MCF 10A (cell line): ENCODE results near the gene CCR9. TPM values are rescaled to one million over a fixed set of nuclear protein-coding genes. Genes with fewer than 3 reads are reported as not detected.

ENCODE experiments used
- BruUV-seq: library from RNA; stranded (reverse); fragments of 400-500 nt; replicated peaks from 2 replicates; lab custom pipeline; 2021; lab: Mats Ljungman, UMichigan
- CTCF ChIA-PET: fragments of 300-600 bp; sonication (Branson Sonifier 250); formaldehyde crosslinking; extraction: SDS; loops from one replicate; lab custom pipeline; 2021; ENCODE audit warnings: antibody characterized with exemption, inconsistent platforms; lab: Yijun Ruan, JAX
- POLR2A ChIA-PET: fragments of 300-600, 350-650 bp; sonication (Branson Sonifier 250); formaldehyde crosslinking; extraction: SDS; loops from one replicate; lab custom pipeline; 2020; ENCODE audit warnings: antibody characterized with exemption, inconsistent platforms; lab: Yijun Ruan, JAX
- DNase-seq: peaks from one replicate; pipeline ENCODE4 v3.0.0-alpha.2; 2018; ENCODE audit not compliant: unreplicated experiment
- H3K27ac Mint-ChIP-seq: one replicate; pipeline ENCODE4 v1.8.0; 2022; ENCODE audit warnings: mild to moderate bottlenecking, low read depth, mixed read lengths; ENCODE audit not compliant: unreplicated experiment
- H3K27me3 Mint-ChIP-seq: one replicate; pipeline ENCODE4 v1.8.0; 2022; ENCODE audit warnings: mixed read lengths; ENCODE audit not compliant: insufficient read depth, unreplicated experiment
- H3K36me3 Mint-ChIP-seq: one replicate; pipeline ENCODE4 v1.8.0; 2022; ENCODE audit warnings: mild to moderate bottlenecking, moderate library complexity, mixed read lengths; ENCODE audit not compliant: insufficient read depth, unreplicated experiment
- H3K4me1 Mint-ChIP-seq: one replicate; pipeline ENCODE4 v1.8.0; 2022; ENCODE audit warnings: mixed read lengths; ENCODE audit not compliant: insufficient read depth, unreplicated experiment
- H3K4me3 Mint-ChIP-seq: one replicate; pipeline ENCODE4 v1.8.0; 2022; ENCODE audit warnings: mild to moderate bottlenecking, moderate library complexity, mixed read lengths; ENCODE audit not compliant: unreplicated experiment
- H3K9me3 Mint-ChIP-seq: one replicate; pipeline ENCODE4 v1.8.0; 2022; ENCODE audit warnings: mixed read lengths; ENCODE audit not compliant: unreplicated experiment
- intact Hi-C: fragments of 100-400 bp; cut with micrococcal nuclease; formaldehyde crosslinking; loops from 2 replicates; pipeline ENCODE4 v1.14.1; 2022
- total RNA-seq: library from RNA; stranded (reverse); gene quantifications from 2 replicates; pipeline ENCODE4 v1.2.3, GENCODE V29; 2022
- TF ChIP-seq, protein P1 (sequence below): fragments of 200-600 bp; IDR thresholded peaks from one replicate; pipeline ENCODE4 v1.8.0; 2022; ENCODE audit warnings: antibody characterized with exemption, mild to moderate bottlenecking; ENCODE audit not compliant: unreplicated experiment

The CCR9 gene
- total RNA-seq, 1 experiment from 2014 or later: not detected

DNA sequence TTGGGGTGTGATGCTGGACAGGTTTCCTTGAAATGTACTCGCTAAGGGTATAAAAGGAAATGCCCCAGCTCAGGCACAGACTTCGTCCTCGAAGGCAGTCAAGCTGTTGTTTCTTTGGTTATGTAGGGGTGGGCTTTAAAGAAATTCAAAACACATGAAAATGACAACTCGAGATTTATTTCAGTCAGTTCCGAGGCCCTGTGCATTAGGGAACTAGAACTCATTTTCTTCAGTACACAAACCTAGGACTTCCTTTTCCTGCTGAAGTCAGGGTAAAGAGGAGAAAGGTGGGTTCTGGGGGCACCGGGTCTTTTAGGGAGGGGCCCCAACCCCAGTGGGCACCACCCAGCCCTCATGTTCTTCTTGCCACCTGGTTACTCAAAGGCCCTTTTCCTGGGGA, 7.7 kb downstream of the CCR9 start:
- intact Hi-C loops: no loop called here
- H3K4me3 Mint-ChIP-seq: no peak overlapping the region
- TF ChIP-seq, protein P1, sequence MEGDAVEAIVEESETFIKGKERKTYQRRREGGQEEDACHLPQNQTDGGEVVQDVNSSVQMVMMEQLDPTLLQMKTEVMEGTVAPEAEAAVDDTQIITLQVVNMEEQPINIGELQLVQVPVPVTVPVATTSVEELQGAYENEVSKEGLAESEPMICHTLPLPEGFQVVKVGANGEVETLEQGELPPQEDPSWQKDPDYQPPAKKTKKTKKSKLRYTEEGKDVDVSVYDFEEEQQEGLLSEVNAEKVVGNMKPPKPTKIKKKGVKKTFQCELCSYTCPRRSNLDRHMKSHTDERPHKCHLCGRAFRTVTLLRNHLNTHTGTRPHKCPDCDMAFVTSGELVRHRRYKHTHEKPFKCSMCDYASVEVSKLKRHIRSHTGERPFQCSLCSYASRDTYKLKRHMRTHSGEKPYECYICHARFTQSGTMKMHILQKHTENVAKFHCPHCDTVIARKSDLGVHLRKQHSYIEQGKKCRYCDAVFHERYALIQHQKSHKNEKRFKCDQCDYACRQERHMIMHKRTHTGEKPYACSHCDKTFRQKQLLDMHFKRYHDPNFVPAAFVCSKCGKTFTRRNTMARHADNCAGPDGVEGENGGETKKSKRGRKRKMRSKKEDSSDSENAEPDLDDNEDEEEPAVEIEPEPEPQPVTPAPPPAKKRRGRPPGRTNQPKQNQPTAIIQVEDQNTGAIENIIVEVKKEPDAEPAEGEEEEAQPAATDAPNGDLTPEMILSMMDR: no peak
- POLR2A ChIA-PET: no interaction called here
- no peaks in the 10 kb centered on the region for H3K9me3 Mint-ChIP-seq
- DNase-seq: no peak
- no peaks in the 10 kb centered on the region for H3K36me3 Mint-ChIP-seq
- peaks cover 25% of the 10 kb centered on the region for H3K4me1 Mint-ChIP-seq
- no TSS peak for BruUV-seq
- H3K27me3 Mint-ChIP-seq: peaks cover 20% of the 10 kb centered on the region
- H3K27ac Mint-ChIP-seq: no peak overlapping the region
- CTCF ChIA-PET: no interaction called here

DNA sequence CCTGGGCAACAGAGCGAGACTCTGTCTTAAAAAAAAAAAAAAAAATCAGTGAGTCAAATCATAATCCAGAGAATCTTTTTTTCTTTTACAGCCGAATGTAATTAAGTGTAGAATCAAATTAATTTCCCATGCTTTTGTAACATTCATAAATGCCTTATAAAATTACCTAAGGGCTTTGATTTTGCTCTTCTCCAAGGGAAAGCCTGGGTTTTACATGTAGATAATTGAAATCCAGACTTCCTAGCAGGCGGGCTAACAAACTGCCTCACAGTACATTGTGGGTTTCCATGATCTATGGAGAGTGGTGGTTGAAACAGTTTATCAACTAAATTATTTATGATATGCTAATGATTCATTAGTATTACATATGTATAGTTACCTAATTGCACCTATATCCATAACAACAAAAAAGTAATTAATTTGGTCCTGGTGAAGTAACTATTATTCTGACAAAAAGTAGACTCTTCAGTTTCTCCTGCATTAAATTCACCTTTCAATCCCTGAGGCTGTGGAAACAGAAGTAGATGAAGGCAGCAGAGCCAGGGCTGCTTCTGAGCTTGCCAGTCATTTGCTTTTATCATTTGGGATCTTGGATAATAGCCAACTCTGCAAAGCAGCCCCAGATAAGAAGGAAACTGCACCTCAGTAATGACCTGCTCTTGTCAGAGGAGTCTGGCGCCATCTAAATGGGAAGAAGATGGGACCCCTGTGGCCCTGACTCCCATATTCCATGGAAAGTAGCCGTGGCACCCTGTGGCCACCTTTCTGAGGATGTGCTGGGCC, 9.5 kb downstream of the CCR9 start:
- no peaks in the 10 kb centered on the region for H3K9me3 Mint-ChIP-seq
- H3K27ac Mint-ChIP-seq: no peak overlapping the region
- H3K4me3 Mint-ChIP-seq: no peak overlapping the region
- CTCF ChIA-PET: no interaction called here
- H3K27me3 Mint-ChIP-seq: peaks cover 13% of the 10 kb centered on the region
- POLR2A ChIA-PET: interaction anchor here (0.7 to 1.1 kb wide), 3 partner anchors 8 to 26 kb away, joined by 4 read pairs; no protein-coding TSS in a partner anchor
- no peak for DNase-seq
- no peaks in the 10 kb centered on the region for H3K36me3 Mint-ChIP-seq
- BruUV-seq: no TSS peak
- peaks cover 25% of the 10 kb centered on the region for H3K4me1 Mint-ChIP-seq
- TF ChIP-seq, protein P1: no peak
- intact Hi-C loops: no loop called here

DNA sequence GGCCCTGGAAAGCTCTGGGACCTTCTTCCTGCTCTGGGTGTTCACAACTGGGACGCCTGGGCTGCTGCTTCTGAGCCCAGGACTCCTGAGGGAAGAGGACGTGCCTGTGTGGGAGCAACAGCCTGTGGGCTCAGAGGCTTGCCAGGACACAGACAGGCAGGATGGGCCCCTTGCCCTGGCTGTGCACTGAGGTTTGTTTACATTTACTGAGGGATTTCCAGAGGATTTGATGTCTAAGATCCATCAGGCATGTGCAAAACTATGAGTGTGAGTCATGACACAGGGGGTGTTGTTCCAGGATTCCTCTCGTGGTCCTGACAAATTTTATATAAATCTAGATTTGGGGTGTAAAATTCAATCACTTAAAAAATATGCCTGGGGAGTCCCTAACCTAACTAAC, 10.6 kb downstream of the CCR9 start:
- no peak overlapping the region for H3K27ac Mint-ChIP-seq

DNA sequence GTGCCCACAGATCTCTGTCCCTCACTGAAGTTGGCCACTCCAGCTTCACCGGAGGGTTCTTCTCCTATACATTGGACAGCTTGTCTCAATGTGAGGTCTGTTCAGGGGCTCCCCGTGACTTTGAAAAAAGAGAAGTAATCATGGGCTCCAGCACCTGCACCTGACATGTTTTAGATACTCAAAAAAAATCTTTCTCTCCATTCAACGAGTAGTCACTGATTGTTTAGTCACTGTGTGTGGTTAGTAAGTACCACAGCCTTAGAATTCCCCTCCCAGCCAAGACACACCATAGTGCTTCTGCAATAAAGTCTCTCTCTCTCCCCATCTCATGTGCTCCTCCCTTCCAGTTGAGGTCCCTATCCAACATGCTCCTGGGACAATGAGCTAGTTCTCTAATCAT, 18.6 kb downstream of the CCR9 start:
- peaks cover 5% of the 10 kb centered on the region for H3K4me1 Mint-ChIP-seq
- peaks cover 6% of the 10 kb centered on the region for H3K36me3 Mint-ChIP-seq
- TF ChIP-seq, protein P1: no peak
- no peak for DNase-seq
- no peak overlapping the region for H3K4me3 Mint-ChIP-seq
- ChIA-PET CTCF (interaction anchor here (0.7 to 1.4 kb wide), 2 partner anchors 144 to 152 kb away, joined by 3 read pairs; no protein-coding TSS in a partner anchor), POLR2A (interaction anchor here (0.6 to 1.2 kb wide), 2 partner anchors 10 to 19 kb away, joined by 3 to 4 read pairs; no protein-coding TSS in a partner anchor)
- no peak overlapping the region for H3K27ac Mint-ChIP-seq
- no TSS peak for BruUV-seq
- no peaks in the 10 kb centered on the region for H3K9me3 Mint-ChIP-seq
- intact Hi-C loops: no loop called here
- H3K27me3 Mint-ChIP-seq: peaks cover 7% of the 10 kb centered on the region

More for the DNA sequence above, 10.6 kb downstream of the CCR9 start:
- H3K27me3 Mint-ChIP-seq: peaks cover 2% of the 10 kb centered on the region
- TF ChIP-seq, protein P1: no peak
- no peaks in the 10 kb centered on the region for H3K36me3 Mint-ChIP-seq
- peaks cover 25% of the 10 kb centered on the region for H3K4me1 Mint-ChIP-seq
- DNase-seq: peak; percentile 65
- intact Hi-C loops: no loop called here
- H3K4me3 Mint-ChIP-seq: no peak overlapping the region
- CTCF ChIA-PET: no interaction called here
- POLR2A ChIA-PET: interaction anchor here (1.6 kb wide), 1 partner anchor 55 kb away, joined by 3 read pairs; the partner anchor contains the start of gene LZTFL1
- BruUV-seq: no TSS peak
- no peaks in the 10 kb centered on the region for H3K9me3 Mint-ChIP-seq
